Esophagus muscularis mucosa (tissue), 4 donors: Measurements from ENCODE around the gene TBL1XR1. TPM values are rescaled to one million over a fixed set of nuclear protein-coding genes. Genes with fewer than 3 reads are reported as not detected.

ENCODE experiments used
- DNase-seq: peaks from one replicate; pipeline ENCODE4 v3.0.0-alpha.2; 2017; ENCODE audit errors: extremely low spot score
- H3K27ac ChIP-seq, 4 donors: fragments of 200-600 bp; sonication (generic); replicated peaks in 1 of 4; 1 replicate in 3 of 4; 2 replicates in 1 of 4; pipeline ENCODE4 v1.5.1; 2016 to 2019; ENCODE audit warnings: mild to moderate bottlenecking in 1 of 4
- H3K27me3 ChIP-seq, 4 donors: fragments of 200-600 bp; sonication (generic); one replicate each; pipeline versions ENCODE4 v1.5.1 to v1.6.0; 2016 to 2019
- H3K36me3 ChIP-seq, 4 donors: fragments of 200-600 bp; sonication (generic); one replicate each; pipeline ENCODE4 v1.5.1; 2016 to 2019
- H3K4me1 ChIP-seq, 4 donors: fragments of 200-600 bp; sonication (generic); one replicate each; pipeline ENCODE4 v1.5.1; 2016 to 2019
- H3K4me3 ChIP-seq, 4 donors: fragments of 200-600 bp; sonication (generic); 1 replicate in 2 of 4; 2 replicates in 2 of 4; pipeline ENCODE4 v1.5.1; 2016 to 2019; ENCODE audit warnings: mild to moderate bottlenecking in 4 of 4, moderate library complexity in 1 of 4
- H3K9me3 ChIP-seq, 4 donors: fragments of 200-600 bp; sonication (generic); 1 replicate in 3 of 4; 2 replicates in 1 of 4; pipeline ENCODE4 v1.5.1; 2016 to 2019
- EP300 ChIP-seq: sonication (generic); formaldehyde crosslinking; IDR thresholded peaks from one replicate; pipeline ENCODE4 v1.6.1; 2017; ENCODE audit warnings: antibody characterized with exemption
- POLR2A ChIP-seq: fragments of 450-650 bp; IDR thresholded peaks from one replicate; pipeline ENCODE4 v1.6.1; 2017; ENCODE audit warnings: antibody characterized with exemption, moderate library complexity, mild to moderate bottlenecking, low read depth
- POLR2AphosphoS5 ChIP-seq, 2 donors: sonication (generic); formaldehyde crosslinking; IDR thresholded peaks; one replicate each; pipeline ENCODE4 v1.6.1; 2017; ENCODE audit warnings: antibody characterized with exemption in 2 of 2
- WGBS: methylation state at CpG from one replicate; pipeline ENCODE4 v1.1.5; 2018; 5-methylcytosine and 5-hydroxymethylcytosine counted together
- intact Hi-C: fragments of 100-400 bp; cut with DNase I; formaldehyde crosslinking; loops from one replicate; pipeline ENCODE4 v1.15.1; 2023
- total RNA-seq, 4 donors: library from RNA; depleted of rRNA; stranded (reverse); fragments of >200 nt; gene quantifications; one replicate each; pipeline versions ENCODE4 v1.1.0 to v1.2.1, GENCODE V29; 2016
- TF ChIP-seq, protein P1 (sequence below), 3 experiments: fragments of 200-600 bp in 2 of 3; fragments of 450-650 bp in 1 of 3; sonication (generic) in 2 of 3; IDR thresholded peaks; one replicate each; pipeline ENCODE4 v1.5.1; 2017 to 2019; ENCODE audit warnings: antibody characterized with exemption in 3 of 3, mild to moderate bottlenecking in 2 of 3, moderate library complexity in 1 of 3

The TBL1XR1 gene
- total RNA-seq, 4 donors from 2014 or later: 65.0 to 99.2 (median 78.2) TPM

DNA sequence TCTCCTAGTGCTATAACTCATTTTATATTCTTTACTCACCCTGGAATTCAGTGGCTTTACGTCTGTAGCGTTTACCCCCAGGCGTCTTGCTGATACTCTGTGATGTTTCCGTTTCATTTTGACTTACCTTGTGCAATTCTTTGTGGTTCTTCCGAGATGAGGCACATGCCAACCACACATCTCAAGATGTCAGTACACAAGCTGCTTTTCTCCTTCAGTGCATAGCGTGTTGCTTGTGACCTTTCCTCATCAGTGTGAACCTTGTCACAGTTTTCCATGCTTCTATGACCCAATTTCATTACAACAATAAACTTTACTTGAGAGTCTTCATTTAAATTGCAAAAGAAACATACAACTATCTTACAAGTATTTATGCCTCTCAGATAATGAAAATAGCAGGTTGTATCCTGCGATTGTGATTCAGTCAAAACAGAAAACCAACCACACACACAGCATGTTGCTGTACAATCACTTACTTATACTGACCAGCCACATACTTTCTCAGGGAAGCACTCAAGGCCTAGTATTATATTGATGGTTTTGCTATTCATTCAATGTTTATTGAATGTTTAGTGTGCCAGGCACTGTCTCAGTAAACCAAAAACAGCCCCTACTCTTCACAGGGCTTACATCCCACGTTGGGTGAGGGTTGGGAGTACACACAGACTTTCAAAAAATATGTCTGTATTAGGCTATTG is 4.6 kb upstream of the TBL1XR1 start:
- no peak for DNase-seq
- 85% methylated on average over 8 of the region's 8 CpGs for WGBS
- H3K27ac ChIP-seq: no peak overlapping the region
- no peaks in the 10 kb centered on the region for H3K9me3 ChIP-seq
- H3K27me3 ChIP-seq: no peaks in the 10 kb centered on the region
- intact Hi-C loops: no loop called here
- H3K4me3 ChIP-seq: no peak overlapping the region
- TF ChIP-seq POLR2AphosphoS5 (IDR thresholded peaks at IDR 0.05): no peak
- no peak for TF ChIP-seq EP300
- TF ChIP-seq, protein P1, sequence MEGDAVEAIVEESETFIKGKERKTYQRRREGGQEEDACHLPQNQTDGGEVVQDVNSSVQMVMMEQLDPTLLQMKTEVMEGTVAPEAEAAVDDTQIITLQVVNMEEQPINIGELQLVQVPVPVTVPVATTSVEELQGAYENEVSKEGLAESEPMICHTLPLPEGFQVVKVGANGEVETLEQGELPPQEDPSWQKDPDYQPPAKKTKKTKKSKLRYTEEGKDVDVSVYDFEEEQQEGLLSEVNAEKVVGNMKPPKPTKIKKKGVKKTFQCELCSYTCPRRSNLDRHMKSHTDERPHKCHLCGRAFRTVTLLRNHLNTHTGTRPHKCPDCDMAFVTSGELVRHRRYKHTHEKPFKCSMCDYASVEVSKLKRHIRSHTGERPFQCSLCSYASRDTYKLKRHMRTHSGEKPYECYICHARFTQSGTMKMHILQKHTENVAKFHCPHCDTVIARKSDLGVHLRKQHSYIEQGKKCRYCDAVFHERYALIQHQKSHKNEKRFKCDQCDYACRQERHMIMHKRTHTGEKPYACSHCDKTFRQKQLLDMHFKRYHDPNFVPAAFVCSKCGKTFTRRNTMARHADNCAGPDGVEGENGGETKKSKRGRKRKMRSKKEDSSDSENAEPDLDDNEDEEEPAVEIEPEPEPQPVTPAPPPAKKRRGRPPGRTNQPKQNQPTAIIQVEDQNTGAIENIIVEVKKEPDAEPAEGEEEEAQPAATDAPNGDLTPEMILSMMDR (IDR thresholded peaks at IDR 0.05): no peak
- TF ChIP-seq POLR2A: no peak
- peaks cover 9 to 15% (median 14%) of the 10 kb centered on the region in 4 donors for H3K4me1 ChIP-seq
- H3K36me3 ChIP-seq: no peaks in the 10 kb centered on the region

DNA sequence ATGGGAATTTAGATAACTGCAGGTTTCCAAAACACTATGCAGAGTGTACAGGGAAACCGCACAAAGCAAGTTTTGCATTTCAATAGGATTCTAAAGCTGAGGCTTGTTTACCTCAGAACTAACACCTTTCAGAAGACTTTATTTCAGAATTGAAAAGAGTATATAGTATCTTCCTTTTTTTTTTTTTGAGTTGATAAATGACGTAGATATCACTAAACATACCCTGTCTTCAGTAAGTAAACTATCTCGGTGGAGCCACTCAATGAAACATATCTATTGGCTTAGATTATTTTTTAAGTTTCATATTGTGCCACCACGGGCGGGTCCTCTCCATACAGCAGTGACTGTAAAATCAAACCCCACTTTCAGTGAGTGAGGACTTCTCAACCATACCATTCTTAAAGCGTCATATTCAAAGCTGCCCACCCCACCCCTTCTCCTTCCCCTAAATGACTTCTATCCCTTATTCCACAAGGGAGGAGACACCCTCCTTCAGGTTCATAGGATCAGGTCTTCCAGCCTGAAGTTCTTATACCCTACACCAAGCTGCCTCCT is 2.0 kb upstream of the TBL1XR1 start:
- 76% methylated on average over 6 of the region's 6 CpGs for WGBS
- Histone ChIP-seq H3K9me3 (no peaks in the 10 kb centered on the region), H3K36me3 (no peaks in the 10 kb centered on the region), H3K27ac (peak overlapping the region; percentile 99 to 100 (median 100)), H3K27me3 (no peaks in the 10 kb centered on the region), H3K4me1 (peaks cover 16 to 28% (median 24%) of the 10 kb centered on the region in 4 donors), H3K4me3 (no peak overlapping the region)
- no peak for DNase-seq
- TF ChIP-seq EP300 (no peak), POLR2A (no peak), POLR2AphosphoS5 (IDR thresholded peaks at IDR 0.05) (no peak)
- TF ChIP-seq, protein P1 (IDR thresholded peaks at IDR 0.05): no peak
- intact Hi-C loops: loop anchor here (5.0 to 10.0 kb wide), 4 partner anchors 143 to 1186 kb away; no protein-coding TSS in a partner anchor

DNA sequence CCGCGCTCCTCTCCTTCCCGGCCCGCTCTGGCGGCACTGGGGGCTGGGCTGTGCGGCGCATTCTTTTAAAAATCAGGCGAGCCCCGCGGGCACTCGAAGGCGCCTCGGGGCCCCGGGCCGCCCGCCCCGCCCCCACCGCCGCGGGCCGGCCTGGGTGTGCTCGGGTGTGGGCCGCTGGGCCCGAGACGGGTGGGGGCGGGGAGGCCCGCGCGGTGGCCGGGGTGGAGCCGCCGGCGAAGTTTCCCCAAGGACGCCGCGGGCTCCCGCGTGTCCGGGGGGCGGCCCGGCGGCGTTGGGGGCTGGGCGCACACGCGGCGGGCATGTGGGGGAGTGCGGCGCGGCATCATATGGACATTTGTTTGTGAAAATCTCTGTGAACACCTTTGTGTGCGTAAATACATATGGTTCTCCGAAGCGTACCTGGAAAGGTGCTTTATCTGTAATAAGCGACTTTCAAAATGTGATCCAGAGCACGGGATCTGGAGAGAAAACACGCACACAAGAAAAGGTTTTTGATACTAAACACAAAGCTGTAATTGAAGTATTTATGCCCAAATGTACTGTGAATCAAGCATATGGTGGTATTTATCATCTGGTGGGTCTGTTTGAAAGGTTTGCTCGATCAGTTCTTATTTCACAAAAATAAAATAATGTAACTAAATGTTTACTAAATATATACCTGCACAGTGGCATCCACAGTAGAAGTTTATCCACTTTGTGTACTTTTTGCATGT is 612 bp upstream of the TBL1XR1 start:
- TF ChIP-seq EP300 (no peak), POLR2A (no peak), POLR2AphosphoS5 (IDR thresholded peaks at IDR 0.05) (peak in 1 of 2 donors; percentile 6)
- TF ChIP-seq, protein P1 (IDR thresholded peaks at IDR 0.05): peak in 1 of 3 experiments; percentile 14
- intact Hi-C loops: loop anchor here (1.0 to 10.0 kb wide), 5 partner anchors 144 to 1187 kb away; no protein-coding TSS in a partner anchor
- H3K27me3 ChIP-seq: no peaks in the 10 kb centered on the region
- H3K27ac ChIP-seq: peak overlapping the region; percentile 99 to 100 (median 100)
- peaks cover 23 to 34% (median 31%) of the 10 kb centered on the region in 4 donors for H3K4me1 ChIP-seq
- DNase-seq: no peak
- 4% methylated on average over 17 of the region's 57 CpGs for WGBS
- no peaks in the 10 kb centered on the region for H3K36me3 ChIP-seq
- H3K4me3 ChIP-seq: peak overlapping the region; percentile 90 to 99 (median 98)
- no peaks in the 10 kb centered on the region for H3K9me3 ChIP-seq

DNA sequence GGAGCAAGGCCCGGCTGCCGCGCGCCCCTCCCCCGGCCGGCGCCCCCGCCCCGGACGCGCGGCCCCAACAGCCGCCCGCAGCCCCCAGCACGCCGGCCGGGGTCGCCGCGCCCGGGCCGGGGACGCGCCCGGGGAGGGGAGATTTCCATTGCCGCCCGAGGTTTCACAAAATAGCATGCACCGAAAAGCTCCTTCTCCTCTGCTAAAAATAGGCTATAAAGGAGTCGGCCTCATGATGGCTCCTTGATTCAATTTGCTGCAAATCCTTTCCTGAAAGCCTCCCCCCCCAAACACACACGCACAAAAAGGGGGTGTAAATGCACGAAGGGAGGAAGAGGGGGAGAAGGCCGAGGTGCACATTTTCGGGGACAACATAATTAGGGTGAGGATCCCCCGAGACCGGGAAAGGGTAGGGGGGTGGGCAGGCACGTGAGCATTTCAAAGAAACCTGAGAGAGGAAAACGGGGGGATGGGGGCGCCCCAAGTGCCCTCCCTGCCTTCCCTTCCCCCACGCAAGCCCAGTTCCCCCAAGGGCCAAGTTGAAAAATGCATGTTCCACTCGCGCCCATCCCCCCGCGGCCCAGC is 734 bp downstream of the TBL1XR1 start:
- peaks cover 27 to 40% (median 38%) of the 10 kb centered on the region in 4 donors for H3K4me1 ChIP-seq
- no peaks in the 10 kb centered on the region for H3K27me3 ChIP-seq
- peak overlapping the region; percentile 90 to 99 (median 98) for H3K4me3 ChIP-seq
- peak in 1 of 2 donors; percentile 3 for TF ChIP-seq POLR2AphosphoS5 (IDR thresholded peaks at IDR 0.05)
- TF ChIP-seq EP300: no peak
- intact Hi-C loops: loop anchor here (1.0 to 10.0 kb wide), 5 partner anchors 146 to 1188 kb away; no protein-coding TSS in a partner anchor
- 0% methylated on average over 22 of the region's 43 CpGs for WGBS
- no peak for DNase-seq
- H3K27ac ChIP-seq: peak overlapping the region; percentile 99 to 100 (median 100)
- H3K9me3 ChIP-seq: no peaks in the 10 kb centered on the region
- H3K36me3 ChIP-seq: no peaks in the 10 kb centered on the region
